ENCODE data around the gene ZNF638.

Gene ZNF638

DNA sequence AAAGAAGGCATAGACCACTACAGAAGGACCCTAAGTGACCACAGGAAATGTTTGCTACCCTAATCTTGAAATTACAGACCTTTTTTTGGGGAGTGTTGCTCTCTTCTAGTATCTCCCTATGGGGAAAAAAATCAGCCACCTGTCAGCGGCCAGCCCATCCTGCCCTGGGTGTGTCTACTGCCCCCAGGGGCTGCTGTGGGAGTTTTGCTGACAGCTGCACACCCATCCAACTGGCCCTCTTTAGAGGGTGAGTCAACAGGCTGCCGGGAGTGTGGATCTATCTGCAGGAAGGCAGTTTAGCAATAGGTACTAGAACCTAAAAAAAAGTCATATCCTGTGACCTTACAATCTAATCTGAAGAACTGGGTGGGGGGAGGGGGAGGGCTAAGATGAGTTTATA is 121.0 kb downstream of the ZNF638 start:
- ATAC-seq = 0 out of 3 replicates have a peak, but pooled peaks have one; percentile 21
- TF ChIP-seq SNAI2 (CRISPR knock-in tag; IDR thresholded peaks at IDR 0.05) (no peak), TCF4 (CRISPR knock-in tag; IDR thresholded peaks at IDR 0.05; ENCODE audit: borderline replicate concordance) (no peak), ZNF70 (CRISPR knock-in tag; IDR thresholded peaks at IDR 0.05) (no peak), ZNF8 (CRISPR knock-in tag; IDR thresholded peaks at IDR 0.05) (no peak), ZFP3 (CRISPR knock-in tag; IDR thresholded peaks at IDR 0.05) (no peak), CSDC2 (CRISPR knock-in tag; IDR thresholded peaks at IDR 0.05) (no peak)
- TF ChIP-seq, protein P1, sequence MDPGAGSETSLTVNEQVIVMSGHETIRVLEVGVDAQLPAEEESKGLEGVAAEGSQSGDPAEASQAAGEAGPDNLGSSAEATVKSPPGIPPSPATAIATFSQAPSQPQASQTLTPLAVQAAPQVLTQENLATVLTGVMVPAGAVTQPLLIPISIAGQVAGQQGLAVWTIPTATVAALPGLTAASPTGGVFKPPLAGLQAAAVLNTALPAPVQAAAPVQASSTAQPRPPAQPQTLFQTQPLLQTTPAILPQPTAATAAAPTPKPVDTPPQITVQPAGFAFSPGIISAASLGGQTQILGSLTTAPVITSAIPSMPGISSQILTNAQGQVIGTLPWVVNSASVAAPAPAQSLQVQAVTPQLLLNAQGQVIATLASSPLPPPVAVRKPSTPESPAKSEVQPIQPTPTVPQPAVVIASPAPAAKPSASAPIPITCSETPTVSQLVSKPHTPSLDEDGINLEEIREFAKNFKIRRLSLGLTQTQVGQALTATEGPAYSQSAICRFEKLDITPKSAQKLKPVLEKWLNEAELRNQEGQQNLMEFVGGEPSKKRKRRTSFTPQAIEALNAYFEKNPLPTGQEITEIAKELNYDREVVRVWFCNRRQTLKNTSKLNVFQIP (CRISPR knock-in tag; IDR thresholded peaks at IDR 0.05; ENCODE audit: borderline replicate concordance, low read depth) = no peak
- TF ChIP-seq, protein P2, sequence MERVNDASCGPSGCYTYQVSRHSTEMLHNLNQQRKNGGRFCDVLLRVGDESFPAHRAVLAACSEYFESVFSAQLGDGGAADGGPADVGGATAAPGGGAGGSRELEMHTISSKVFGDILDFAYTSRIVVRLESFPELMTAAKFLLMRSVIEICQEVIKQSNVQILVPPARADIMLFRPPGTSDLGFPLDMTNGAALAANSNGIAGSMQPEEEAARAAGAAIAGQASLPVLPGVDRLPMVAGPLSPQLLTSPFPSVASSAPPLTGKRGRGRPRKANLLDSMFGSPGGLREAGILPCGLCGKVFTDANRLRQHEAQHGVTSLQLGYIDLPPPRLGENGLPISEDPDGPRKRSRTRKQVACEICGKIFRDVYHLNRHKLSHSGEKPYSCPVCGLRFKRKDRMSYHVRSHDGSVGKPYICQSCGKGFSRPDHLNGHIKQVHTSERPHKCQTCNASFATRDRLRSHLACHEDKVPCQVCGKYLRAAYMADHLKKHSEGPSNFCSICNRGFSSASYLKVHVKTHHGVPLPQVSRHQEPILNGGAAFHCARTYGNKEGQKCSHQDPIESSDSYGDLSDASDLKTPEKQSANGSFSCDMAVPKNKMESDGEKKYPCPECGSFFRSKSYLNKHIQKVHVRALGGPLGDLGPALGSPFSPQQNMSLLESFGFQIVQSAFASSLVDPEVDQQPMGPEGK (CRISPR knock-in tag; IDR thresholded peaks at IDR 0.05; ENCODE audit: borderline replicate concordance) = no peak

DNA sequence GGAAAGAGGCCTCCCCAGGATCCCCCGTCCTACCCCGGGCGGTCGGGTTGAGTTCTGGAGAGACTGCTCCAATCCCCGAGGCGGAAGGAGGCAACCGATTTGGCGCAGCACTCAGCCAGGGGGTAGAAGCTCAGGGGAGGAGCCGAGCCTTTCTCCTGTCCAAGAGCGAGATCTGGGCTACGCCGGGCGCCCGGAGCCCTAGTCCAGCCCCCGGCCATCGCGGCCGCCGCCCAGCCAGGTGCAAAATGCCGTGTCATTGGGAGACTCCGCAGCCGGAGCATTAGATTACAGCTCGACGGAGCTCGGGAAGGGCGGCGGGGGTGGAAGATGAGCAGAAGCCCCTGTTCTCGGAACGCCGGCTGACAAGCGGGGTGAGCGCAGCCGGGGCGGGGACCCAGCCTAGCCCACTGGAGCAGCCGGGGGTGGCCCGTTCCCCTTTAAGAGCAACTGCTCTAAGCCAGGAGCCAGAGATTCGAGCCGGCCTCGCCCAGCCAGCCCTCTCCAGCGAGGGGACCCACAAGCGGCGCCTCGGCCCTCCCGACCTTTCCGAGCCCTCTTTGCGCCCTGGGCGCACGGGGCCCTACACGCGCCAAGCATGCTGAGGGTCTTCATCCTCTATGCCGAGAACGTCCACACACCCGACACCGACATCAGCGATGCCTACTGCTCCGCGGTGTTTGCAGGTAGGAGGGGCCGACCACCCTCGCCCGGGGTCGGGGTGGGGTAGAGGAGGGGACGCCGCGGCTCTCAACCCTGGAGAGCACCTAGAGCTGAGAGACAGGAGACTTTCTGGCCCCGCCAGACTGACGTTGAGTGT is 122.0 kb downstream of the ZNF638 start, which contains the start of gene DYSF:
Gene DYSF (plus strand): TSS at position 158 of the 817 bp plus-strand sequence.
- TF ChIP-seq, protein P3, sequence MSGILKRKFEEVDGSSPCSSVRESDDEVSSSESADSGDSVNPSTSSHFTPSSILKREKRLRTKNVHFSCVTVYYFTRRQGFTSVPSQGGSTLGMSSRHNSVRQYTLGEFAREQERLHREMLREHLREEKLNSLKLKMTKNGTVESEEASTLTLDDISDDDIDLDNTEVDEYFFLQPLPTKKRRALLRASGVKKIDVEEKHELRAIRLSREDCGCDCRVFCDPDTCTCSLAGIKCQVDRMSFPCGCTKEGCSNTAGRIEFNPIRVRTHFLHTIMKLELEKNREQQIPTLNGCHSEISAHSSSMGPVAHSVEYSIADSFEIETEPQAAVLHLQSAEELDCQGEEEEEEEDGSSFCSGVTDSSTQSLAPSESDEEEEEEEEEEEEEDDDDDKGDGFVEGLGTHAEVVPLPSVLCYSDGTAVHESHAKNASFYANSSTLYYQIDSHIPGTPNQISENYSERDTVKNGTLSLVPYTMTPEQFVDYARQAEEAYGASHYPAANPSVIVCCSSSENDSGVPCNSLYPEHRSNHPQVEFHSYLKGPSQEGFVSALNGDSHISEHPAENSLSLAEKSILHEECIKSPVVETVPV (CRISPR knock-in tag; IDR thresholded peaks at IDR 0.05) = no peak
- TF ChIP-seq SNAI2 (CRISPR knock-in tag; IDR thresholded peaks at IDR 0.05) = no peak
- TF ChIP-seq OSR1 (CRISPR knock-in tag; IDR thresholded peaks at IDR 0.05) = no peak
- no peak for TF ChIP-seq ZNF8 (CRISPR knock-in tag; IDR thresholded peaks at IDR 0.05)
- no peak for TF ChIP-seq BACH2 (CRISPR knock-in tag; IDR thresholded peaks at IDR 0.05; ENCODE audit: borderline replicate concordance)
- TF ChIP-seq RARB (CRISPR knock-in tag; IDR thresholded peaks at IDR 0.05) = no peak
- TF ChIP-seq, protein P2 (CRISPR knock-in tag; IDR thresholded peaks at IDR 0.05; ENCODE audit: borderline replicate concordance) = no peak
- TF ChIP-seq, protein P4, sequence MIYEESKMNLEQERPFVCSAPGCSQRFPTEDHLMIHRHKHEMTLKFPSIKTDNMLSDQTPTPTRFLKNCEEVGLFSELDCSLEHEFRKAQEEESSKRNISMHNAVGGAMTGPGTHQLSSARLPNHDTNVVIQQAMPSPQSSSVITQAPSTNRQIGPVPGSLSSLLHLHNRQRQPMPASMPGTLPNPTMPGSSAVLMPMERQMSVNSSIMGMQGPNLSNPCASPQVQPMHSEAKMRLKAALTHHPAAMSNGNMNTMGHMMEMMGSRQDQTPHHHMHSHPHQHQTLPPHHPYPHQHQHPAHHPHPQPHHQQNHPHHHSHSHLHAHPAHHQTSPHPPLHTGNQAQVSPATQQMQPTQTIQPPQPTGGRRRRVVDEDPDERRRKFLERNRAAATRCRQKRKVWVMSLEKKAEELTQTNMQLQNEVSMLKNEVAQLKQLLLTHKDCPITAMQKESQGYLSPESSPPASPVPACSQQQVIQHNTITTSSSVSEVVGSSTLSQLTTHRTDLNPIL (CRISPR knock-in tag; IDR thresholded peaks at IDR 0.05; ENCODE audit: low read depth) = no peak
- ATAC-seq = peak; percentile 40

DNA sequence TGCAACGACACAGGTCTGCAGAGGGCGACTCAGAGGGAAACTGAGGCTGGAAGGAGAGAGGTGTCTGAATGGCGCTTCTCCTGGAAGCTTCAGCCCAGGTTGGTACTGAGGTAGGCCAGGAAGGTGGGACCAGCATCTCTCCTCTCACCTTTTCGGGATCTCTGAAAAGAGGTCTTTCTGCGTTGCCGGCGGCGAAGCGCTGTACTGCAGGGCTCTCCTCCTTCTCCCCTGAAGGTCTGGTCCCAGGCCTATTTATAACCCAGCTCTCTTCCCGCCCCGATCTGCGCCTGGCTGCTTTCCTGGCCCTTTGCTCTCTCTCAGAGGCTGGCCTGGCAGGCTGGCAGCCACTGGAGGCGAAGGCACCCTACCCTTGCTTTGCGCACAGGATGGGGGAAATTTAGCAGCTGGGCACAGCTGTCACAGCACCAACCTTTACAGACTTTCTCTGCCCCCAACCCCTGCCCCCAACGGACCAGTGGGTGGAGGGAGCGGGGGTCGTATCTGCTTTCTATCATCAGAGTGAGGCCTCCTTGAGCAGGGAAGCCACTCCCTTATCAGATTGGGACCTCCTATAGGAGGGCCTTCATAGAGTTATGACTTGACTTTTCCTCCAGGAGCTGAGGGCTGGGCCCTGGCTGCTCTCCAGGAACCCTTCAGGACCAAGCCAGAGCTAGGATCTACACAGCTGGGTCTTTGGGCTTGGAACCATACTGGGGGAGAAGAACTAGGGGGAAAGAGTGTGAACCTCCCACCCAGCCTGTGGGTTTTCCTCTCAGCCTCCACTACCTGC is 122.8 kb downstream of the ZNF638 start:
- no peak for TF ChIP-seq GLIS3 (CRISPR knock-in tag; IDR thresholded peaks at IDR 0.05)
- TF ChIP-seq RARB (CRISPR knock-in tag; IDR thresholded peaks at IDR 0.05) = no peak
- TF ChIP-seq ZNF70 (CRISPR knock-in tag; IDR thresholded peaks at IDR 0.05) = no peak
- no peak for TF ChIP-seq ESRRG (CRISPR knock-in tag; IDR thresholded peaks at IDR 0.05)
- ATAC-seq = no peak

DNA sequence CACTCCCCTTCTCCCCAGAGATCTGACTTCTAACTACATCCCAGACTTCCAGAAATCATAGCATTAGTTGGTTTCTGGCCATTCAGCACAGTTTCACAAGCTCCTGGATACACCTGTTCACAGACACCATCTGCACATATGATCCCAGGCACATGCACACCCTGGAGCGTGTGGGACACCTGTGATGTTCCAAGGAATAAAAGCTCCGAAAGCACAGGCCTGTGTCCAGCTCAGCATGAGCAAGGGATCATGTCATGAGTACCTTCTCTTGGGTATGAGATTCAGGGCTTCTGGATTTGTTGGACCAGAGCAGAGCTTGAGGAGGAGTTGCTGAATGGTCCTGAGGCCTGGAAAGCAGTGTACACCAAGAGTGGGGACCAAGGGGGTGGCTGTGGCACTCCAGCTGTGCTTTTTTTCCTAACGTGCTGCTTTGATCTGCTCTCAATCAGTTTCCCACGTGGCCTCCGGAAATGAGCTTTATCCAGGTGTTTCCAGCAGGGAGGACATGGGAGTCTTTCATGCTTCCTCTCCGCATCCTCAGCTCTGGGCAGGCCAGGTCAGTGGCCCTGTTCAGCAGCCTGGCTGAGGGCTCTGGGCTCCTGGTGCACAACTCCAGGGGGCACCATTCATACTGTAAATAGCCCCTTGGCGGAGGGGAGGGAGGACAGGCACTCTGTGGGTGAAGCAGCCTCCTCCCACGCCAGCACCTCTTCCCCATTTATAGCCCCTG is 123.6 kb downstream of the ZNF638 start:
- no peak for ATAC-seq
- TF ChIP-seq, protein P1 (CRISPR knock-in tag; IDR thresholded peaks at IDR 0.05; ENCODE audit: borderline replicate concordance, low read depth) = no peak
- TF ChIP-seq TSHZ2 (CRISPR knock-in tag; IDR thresholded peaks at IDR 0.05) (no peak), SNAI2 (CRISPR knock-in tag; IDR thresholded peaks at IDR 0.05) (no peak), ISL1 (CRISPR knock-in tag; IDR thresholded peaks at IDR 0.05) (no peak), RARB (CRISPR knock-in tag; IDR thresholded peaks at IDR 0.05) (no peak), ZNF70 (CRISPR knock-in tag; IDR thresholded peaks at IDR 0.05) (no peak), CSDC2 (CRISPR knock-in tag; IDR thresholded peaks at IDR 0.05) (no peak), ZFP3 (CRISPR knock-in tag; IDR thresholded peaks at IDR 0.05) (no peak), BACH2 (CRISPR knock-in tag; IDR thresholded peaks at IDR 0.05; ENCODE audit: borderline replicate concordance) (no peak), ZFP30 (CRISPR knock-in tag; IDR thresholded peaks at IDR 0.05) (no peak), PPARA (CRISPR knock-in tag; IDR thresholded peaks at IDR 0.05; ENCODE audit: borderline replicate concordance) (no peak)
